Midbrain (tissue), 1 donor: Measurements from ENCODE around the gene TDRD12.
"Not testable (repeated sequence)": the region's sequence is repeated elsewhere in the genome, so short reads cannot be mapped to it uniquely, and the experiment has no call there.

Experiments used
- DNase-seq: peaks from one replicate; lab custom pipeline; 2025; lab: John Stamatoyannopoulos, UW

The TDRD12 gene

DNA sequence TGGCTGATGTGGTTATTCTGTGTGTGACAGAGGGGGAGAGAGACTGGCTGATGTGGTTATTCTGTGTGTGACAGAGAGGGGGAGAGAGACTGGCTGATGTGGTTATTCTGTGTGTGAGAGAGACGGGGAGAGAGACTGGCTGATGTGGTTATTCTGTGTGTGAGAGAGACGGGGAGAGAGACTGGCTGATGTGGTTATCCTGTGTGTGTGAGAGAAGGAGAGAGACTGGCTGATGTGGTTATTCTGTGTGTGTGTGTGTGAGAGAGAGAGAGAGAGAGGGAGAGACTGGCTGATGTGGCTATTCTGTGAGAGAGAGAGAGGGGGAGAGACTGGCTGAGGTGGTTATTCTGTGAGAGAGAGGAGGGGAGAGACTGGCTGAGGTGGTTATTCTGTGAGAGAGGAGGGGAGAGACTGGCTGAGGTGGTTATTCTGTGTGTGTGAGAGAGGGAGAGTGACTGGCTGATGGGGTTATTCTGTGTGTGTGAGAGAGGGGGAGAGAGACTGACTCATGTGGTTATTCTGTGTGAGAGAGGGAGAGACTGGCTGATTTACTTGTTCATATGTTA lies 27.1 kb downstream of the TDRD12 start:
- DNase-seq, result not testable (repeated sequence)

- DNase-seq, result no peak
These were observed 28.9 kb downstream of the TDRD12 start for GRCh38 chr19:32748497-32748896.

GRCh38 chr19:32748948-32749347 lies 29.4 kb downstream of the TDRD12 start:
- DNase-seq, result no peak

- DNase-seq, result no peak
These were observed 29.8 kb downstream of the TDRD12 start for GRCh38 chr19:32749361-32749760.

DNA sequence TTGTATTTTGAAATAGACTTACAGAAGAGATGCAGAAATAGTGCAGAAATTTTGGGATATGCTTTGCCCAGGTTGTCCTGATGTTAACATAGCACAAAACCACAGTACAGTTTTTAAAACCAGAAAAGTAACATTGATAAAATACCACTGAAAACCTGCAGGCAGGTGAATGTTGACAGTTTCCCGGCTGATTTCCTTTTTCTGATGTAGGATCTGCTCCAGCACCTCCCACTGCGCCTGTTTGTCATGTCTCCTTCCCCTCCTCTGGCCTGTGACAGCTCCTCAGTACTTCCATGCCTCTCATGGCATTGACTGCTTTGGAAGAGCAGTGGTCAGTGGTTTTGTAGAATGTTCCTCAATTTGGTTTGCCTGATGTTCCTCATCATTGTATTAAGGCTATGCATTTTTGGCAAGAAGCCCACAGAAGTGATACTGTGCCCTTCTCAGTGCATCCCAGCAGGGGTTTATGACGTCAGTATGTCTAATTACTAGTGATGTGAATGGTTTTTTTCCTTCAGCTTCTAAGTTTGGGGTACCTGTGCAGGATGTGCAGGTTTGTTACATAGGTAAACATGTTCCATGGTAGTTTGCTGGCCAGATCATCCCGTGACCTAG lies 31.0 kb downstream of the TDRD12 start:
- no peak for DNase-seq

- DNase-seq, result no peak
These were observed 31.5 kb downstream of the TDRD12 start for GRCh38 chr19:32751066-32751465.

DNA sequence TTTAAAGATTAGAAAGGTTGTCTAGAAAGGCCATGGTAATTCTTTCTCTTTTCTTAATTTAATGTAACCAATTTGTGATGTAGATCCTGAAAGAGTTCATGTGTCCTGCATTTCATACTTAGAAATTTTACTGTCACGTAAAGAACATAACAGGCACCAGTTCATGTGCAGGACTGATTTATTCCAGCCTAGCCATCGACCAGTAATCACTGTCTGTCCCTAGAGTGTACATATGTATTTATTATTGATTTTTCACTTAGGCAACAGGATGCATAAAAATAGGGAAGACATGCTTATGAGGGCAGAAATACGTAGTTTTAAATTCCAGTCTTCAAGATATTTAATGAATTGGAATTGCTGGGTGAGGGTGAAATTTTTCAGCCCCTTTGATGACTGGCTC lies 37.6 kb downstream of the TDRD12 start:
- no peak for DNase-seq

DNA sequence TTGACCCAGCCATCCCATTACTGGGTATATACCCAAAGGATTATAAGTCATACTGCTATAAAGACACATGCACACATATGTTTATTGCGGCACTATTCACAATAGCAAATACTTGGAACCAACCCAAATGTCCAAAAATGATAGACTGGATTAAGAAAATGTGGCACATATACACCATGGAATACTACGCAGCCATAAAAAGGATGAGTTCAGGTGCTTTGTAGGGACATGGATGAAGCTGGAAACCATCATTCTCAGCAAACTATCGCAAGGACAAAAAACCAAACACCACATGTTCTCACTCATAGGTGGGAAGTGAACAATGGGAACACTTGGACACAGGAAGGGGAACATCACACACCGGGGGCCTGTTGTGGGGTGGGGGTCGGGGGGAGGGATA lies 45.8 kb downstream of the TDRD12 start:
- not testable (repeated sequence) for DNase-seq

- no peak for DNase-seq
These were observed 48.5 kb downstream of the TDRD12 start for GRCh38 chr19:32767951-32768679.

DNA sequence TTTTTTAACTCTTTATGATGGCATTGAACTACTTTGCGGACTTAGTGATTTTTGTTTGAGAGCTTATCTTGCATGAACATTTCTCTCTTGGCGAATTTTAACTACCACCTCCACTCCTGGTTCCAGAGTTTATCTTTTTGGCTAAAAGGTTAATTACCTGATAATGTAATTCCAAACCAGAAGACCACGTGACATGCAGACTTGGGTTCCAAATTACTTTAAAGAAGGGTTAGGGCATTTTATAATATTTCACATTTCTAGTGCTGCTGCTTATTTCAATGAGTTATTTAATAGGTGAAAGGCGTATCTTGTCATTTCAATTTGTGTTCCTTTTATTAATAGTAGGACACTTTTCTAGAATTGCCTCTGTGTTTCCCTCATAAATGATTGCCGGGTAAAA lies 52.0 kb downstream of the TDRD12 start:
- DNase-seq, result no peak

DNA sequence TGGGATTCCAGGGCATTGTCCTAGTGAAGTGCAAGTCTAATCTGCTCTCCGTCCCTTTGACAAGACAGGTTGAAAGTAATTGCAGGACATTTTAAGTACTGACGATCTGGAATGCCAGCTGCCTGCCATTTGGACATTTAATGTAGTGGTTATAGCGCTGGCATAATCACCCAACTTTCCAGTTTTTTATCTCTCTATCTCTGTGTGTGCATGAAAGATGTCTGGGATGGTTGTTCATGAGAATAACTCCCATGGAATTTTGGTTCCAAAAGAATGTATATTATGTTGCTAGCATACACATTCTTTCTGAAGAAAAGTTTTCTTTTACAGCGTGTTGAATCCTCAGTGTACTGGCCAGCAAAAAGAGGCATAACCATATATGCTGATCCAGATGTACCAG lies 53.6 kb downstream of the TDRD12 start:
- no peak for DNase-seq

DNA sequence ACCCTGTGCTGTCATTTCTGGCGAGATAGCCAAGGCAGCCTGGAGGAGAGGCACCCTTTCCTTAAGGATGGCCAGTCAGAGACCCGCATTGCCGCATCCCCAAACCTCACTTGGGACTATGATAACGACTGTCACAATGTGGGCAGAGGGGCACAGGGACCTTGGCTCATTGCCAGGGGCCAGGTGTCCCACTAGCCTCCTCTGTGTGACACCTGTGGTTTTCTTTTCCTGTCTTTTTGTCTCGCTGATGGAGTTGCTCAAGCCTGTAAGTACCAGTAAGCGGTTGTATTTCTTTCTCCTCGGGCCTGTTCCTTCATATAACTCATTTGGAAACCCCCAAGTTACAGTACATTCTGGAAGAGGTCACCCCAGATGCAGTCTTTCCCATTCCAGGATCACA lies 59.5 kb downstream of the TDRD12 start:
- DNase-seq, result no peak

DNA sequence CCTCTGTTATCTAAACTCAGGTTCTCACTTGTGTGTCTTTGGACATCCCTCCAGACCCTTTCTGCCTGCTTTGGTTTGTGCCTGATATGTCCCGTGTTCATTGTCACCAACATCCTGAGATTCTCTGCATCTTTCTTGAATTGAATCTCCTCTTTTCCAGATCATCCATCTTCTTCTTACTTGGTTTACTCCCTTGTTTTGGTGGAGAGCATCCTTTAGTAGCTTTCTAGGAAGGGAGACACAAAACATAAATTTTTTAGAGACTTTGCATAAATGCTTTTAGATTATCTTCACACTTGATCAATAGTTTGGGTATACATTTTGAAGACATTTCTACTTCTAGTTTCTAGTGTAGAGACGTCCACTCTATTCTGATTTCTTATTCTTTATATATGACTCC lies 61.7 kb downstream of the TDRD12 start:
- DNase-seq, result no peak

DNA sequence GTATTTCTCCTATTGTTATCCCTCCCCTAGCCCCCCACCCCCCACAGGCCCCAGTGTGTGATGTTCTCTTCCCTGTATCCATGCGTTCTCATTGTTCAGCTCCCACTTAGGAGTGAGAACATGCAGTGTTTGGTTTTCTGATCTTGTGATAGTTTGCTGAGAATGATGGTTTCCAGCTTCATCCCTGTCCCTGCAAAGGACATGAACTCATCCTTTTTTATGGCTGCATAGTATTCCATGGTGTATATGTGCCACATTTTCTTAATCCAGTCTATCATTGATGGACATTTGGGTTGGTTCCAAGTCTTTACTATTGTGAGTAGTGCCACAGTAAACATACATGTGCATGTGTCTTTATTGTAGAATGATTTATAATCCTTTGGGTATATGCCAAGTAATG lies 62.5 kb downstream of the TDRD12 start:
- DNase-seq, result not testable (repeated sequence)

DNA sequence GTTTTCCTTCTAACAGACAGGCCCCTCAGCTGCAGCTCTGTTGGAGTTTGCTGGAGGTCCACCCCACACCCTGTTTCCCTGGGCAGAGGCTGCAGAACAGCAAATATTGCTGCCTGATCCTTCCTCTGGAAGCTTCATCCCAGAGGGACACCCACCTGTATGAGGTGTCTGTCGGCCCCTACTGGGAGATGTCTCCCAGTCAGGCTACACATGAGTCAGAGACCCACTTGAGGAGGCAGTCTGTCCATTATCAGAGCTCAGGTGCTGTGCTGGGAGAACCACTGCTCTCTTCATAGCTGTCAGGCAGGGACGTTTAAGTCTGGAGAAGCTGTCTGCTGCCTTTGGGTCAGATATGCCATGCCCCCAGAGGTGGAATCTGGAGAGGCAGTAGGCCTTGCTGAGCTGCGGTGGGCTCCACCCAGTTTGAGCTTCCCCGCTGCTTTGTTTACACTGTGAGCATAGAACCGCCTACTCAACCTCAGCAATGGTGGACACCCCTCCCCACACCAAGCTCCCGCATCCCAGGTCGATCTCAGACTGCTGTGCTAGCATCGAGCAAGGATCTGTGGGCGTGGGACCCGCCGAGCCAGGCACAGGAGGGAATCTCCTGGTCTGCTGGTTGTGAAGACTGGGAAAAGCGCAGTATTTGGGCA lies 67.7 kb downstream of the TDRD12 start:
- DNase-seq, result not testable (repeated sequence)

DNA sequence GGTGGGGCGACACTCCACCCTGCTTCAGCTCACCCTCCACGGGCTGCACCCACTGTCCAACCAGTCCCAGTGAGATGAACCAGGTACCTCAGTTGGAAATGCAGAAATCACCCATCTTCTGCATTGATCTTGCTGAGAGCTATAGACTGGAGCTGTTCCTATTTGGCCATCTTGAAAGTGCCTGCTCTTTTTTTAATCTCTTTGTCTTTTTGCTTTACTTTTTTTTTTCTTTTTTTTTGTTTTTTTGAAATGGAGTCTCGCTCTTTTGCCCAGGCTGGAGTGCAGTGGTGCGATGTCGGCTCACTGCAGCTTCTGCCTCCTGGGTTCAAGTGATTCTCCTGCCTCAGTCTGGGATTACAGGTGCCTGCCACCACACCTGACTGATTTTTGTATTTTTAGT lies 68.3 kb downstream of the TDRD12 start:
- not testable (repeated sequence) for DNase-seq

GRCh38 chr19:32789429-32789828 lies 69.9 kb downstream of the TDRD12 start:
- DNase-seq, result no peak

DNA sequence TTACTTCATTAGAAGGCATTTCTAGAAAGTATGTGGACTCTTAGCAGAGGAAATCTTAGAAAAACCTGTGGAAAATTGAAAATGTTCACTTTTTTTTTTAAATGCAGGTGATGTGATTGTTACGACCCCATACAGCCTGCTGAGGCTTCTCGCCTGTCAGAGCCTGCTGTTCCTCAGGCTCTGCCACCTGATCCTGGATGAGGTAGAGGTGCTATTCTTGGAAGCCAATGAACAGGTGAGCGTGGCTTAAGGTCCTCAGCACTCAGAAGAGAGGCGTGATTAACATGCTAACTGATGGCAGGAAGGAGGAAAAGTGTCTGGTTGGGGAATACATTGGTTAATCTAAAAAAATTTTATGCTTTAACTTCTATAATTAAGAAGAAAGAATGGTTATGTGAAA lies 78.6 kb downstream of the TDRD12 start:
- DNase-seq, result no peak

GRCh38 chr19:32800191-32800590 lies 80.6 kb downstream of the TDRD12 start:
- no peak for DNase-seq

DNA sequence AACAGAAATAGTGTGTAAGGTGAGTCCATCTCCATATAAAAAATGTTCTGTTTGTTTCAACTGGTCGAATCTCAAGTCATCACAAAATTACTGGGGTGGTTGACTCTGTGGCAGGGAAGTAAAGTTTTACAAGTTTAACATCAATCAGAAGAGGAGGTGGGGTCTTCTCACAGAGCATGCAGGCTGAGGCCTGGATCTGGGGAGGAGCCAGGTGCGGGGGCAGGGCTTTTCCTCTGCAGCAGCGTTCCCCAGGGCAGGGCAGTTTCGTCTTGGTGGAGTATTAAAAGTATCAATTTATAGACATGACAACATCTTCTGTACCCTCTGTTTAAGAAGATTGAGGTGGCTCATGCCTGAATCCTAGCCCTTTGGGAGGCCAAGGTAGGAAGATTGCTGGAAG lies 81.2 kb downstream of the TDRD12 start:
- DNase-seq, result no peak

DNA sequence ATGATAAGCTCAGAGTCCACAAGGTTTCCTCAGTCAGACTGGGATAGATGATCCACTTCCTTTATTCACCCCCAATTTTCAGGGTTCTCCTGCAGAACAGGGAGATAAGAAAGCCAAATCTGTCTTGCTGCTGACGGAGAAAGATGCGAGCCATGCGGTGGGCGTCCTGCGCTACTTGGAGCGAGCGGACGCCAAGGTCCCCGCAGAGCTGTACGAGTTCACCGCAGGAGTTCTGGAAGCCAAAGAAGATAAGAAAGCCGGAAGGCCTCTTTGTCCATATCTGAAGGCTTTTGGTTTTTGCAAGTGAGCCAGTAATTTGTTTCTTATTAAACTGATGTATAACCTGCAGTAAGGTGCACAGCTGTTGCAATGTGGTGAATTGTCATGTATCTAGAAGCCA lies 83.3 kb downstream of the TDRD12 start:
- no peak for DNase-seq

DNA sequence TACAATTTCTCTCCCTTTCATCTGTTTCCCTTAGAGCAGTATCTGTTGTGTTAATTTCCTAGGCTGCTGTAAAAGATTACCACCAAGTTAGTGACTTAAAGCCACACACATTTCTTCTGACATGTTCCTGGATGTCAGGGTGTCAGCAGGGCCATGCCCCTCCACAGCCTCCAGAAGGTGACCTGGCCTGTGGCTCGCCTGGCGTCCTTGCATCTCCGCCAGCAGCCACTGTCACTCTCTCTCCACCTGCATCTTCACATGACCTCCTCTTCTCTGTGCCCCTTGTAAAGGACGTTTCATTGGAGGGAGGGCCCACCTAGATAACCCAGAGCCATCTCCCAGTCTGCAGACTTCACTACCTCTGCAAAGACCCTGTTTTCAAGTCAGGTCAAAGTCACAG lies 88.7 kb downstream of the TDRD12 start:
- DNase-seq, result no peak

- no peak for DNase-seq
These were observed 89.7 kb downstream of the TDRD12 start for GRCh38 chr19:32809254-32809653.
